Neural cell (in vitro differentiated cells): ENCODE measurements around the gene C22orf23.

ENCODE experiments used
- EP300 ChIP-seq: fragments of 450-650 bp; conservative IDR thresholded peaks from 2 replicates; pipeline ENCODE4 v1.6.1; 2014; ENCODE audit warnings: antibody characterized with exemption, mild to moderate bottlenecking, moderate library complexity; ENCODE audit not compliant: poor library complexity, severe bottlenecking
- TAF1 ChIP-seq: IDR thresholded peaks from 2 replicates; pipeline ENCODE4 v1.6.1; 2012; ENCODE audit warnings: low read depth
- TF ChIP-seq, protein P1 (sequence below): fragments of 450-650 bp; IDR thresholded peaks from 2 replicates; pipeline ENCODE4 v1.5.1; 2014; ENCODE audit warnings: antibody characterized with exemption, mild to moderate bottlenecking, moderate library complexity; ENCODE audit not compliant: poor library complexity, severe bottlenecking

DNA sequence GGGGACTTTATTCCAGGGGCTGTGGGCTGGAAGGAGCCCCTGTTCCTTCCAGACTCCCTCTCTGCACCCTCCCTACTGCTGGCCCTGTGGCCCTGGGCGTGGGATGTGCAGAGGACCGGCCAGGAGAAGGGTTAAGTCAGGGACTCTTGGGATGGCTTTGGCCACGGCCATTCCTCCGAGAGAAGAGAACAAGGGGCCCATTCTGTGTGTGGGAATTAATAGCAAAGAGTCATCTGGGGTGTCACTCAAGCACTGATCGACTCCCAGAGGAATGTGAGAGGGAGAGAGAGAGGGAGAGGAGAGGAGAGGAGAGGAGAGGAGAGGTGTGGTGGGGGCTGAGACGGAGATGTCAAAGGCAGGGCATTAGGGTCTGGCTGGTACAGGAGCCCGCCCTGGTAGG, 45.1 kb upstream of the C22orf23 start:
- no peak for TF ChIP-seq EP300
- TF ChIP-seq, protein P1, sequence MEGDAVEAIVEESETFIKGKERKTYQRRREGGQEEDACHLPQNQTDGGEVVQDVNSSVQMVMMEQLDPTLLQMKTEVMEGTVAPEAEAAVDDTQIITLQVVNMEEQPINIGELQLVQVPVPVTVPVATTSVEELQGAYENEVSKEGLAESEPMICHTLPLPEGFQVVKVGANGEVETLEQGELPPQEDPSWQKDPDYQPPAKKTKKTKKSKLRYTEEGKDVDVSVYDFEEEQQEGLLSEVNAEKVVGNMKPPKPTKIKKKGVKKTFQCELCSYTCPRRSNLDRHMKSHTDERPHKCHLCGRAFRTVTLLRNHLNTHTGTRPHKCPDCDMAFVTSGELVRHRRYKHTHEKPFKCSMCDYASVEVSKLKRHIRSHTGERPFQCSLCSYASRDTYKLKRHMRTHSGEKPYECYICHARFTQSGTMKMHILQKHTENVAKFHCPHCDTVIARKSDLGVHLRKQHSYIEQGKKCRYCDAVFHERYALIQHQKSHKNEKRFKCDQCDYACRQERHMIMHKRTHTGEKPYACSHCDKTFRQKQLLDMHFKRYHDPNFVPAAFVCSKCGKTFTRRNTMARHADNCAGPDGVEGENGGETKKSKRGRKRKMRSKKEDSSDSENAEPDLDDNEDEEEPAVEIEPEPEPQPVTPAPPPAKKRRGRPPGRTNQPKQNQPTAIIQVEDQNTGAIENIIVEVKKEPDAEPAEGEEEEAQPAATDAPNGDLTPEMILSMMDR, result no peak
- TF ChIP-seq TAF1, result no peak
